ENCODE measurements around the gene TBC1D1.

GRCh38 chr4:37973441-37973840 lies 82.6 kb downstream of the TBC1D1 start:
- TF ChIP-seq POLR2A (IDR thresholded peaks at IDR 0.05) (no peak), POLR2AphosphoS5 (IDR thresholded peaks at IDR 0.05; ENCODE audit: insufficient read depth in 1 of 2, low read depth in 1 of 2) (no peak)
- TF ChIP-seq, protein P1, sequence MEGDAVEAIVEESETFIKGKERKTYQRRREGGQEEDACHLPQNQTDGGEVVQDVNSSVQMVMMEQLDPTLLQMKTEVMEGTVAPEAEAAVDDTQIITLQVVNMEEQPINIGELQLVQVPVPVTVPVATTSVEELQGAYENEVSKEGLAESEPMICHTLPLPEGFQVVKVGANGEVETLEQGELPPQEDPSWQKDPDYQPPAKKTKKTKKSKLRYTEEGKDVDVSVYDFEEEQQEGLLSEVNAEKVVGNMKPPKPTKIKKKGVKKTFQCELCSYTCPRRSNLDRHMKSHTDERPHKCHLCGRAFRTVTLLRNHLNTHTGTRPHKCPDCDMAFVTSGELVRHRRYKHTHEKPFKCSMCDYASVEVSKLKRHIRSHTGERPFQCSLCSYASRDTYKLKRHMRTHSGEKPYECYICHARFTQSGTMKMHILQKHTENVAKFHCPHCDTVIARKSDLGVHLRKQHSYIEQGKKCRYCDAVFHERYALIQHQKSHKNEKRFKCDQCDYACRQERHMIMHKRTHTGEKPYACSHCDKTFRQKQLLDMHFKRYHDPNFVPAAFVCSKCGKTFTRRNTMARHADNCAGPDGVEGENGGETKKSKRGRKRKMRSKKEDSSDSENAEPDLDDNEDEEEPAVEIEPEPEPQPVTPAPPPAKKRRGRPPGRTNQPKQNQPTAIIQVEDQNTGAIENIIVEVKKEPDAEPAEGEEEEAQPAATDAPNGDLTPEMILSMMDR (IDR thresholded peaks at IDR 0.05), result no peak

All from vagina (tissue), 2 donors.